SU-DHL-6 (cell line): Measurements from ENCODE around the gene CEP55.

Experiments
- CTCF ChIP-seq: fragments of 200-600 bp; sonication (generic); IDR thresholded peaks from one replicate; pipeline ENCODE4 v1.5.1; 2017; ENCODE audit warnings: antibody characterized with exemption, mild to moderate bottlenecking, low read length, moderate library complexity; ENCODE audit not compliant: insufficient read depth, poor library complexity, severe bottlenecking
- EZH2phosphoT487 ChIP-seq: fragments of 200-600 bp; sonication (generic), shearing (Covaris generic); conservative IDR thresholded peaks from 2 replicates; pipeline ENCODE4 v1.6.1; 2018; ENCODE audit warnings: mild to moderate bottlenecking, antibody characterized with exemption, low read length, moderate library complexity, mixed read lengths

GRCh38 chr10:93464776-93465388 is 31.5 kb upstream of the CEP55 start:
- TF ChIP-seq CTCF = no peak
- TF ChIP-seq EZH2phosphoT487 = no peak
